GM21515 (cell line): ENCODE results near the gene RUSF1.
"Not testable (repeated sequence)": the region's sequence is repeated elsewhere in the genome, so short reads cannot be mapped to it uniquely, and the experiment has no call there.

Experiments used
- ATAC-seq: cut with Tn5 transposase; IDR thresholded peaks from one replicate; pipeline ENCODE4 v1.9.1; 2021; ENCODE audit not compliant: unreplicated experiment

Gene RUSF1

GRCh38 chr16:31517800-31518402 lies 9.7 kb upstream of the RUSF1 start:
- no peak for ATAC-seq

DNA sequence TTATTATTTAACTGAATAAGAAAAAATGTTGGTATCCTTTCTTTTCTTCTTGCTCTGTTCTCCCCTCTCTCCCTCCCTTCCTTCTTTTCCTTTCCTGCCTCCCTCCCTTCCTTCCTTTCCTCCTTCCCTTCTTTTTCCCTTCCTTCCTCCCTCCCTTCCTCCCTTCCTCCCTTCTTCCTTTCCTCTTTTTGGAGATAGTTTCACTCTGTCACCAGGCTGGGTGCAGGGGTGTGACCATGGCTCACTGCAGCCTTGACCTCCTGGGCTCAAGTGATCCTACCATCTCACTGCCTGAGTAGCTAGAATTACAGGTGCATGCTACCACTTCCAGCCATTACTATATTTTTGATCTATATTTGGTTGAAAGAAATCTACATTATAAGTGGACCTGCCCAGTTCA lies 5.7 kb upstream of the RUSF1 start:
- ATAC-seq: no peak

DNA sequence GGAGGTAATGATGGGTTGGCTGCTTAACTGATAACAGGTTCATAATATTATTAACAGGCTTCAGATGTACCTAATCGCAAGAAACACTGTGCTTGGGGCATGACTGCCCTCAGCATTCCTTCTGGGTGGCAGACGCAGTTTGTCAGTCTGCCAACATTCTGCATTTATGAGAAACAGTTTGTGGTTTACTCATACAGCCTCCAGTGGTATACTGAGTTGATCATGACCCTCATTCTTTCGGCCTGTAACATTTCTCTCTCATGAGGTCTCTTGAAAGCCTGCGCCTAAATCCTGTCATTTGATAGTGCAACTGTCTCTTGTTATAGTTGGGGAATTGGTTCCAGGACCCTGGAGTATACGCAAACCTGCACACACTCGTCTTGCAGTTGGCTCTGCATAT lies 4.9 kb upstream of the RUSF1 start:
- ATAC-seq: no peak

- ATAC-seq: no peak
These were observed 560 bp upstream of the RUSF1 start for GRCh38 chr16:31508706-31509195.

GRCh38 chr16:31507617-31507928 lies 618 bp downstream of the RUSF1 start:
- no peak for ATAC-seq

- ATAC-seq: no peak
These were observed 2.7 kb downstream of the RUSF1 start for GRCh38 chr16:31505483-31505882.

DNA sequence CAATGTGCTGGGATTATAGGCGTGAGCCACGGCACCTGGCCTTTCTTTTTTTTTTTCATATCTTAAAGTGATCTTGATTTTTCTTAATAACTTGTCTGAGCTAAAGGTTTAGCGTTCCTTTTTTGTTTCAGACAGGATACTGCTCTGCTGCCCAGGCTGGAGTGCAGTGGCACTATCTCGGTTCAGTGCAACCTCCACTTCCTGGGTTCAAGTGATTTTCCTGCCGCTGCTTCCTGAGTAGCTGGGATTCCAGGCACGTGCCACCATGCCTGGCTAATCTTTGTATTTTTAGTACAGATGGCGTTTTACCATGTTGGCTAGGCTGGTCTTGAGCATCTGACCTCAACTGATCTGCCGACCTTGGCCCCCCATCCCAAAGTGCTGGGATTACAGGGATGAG lies 4.0 kb downstream of the RUSF1 start:
- ATAC-seq: no peak

GRCh38 chr16:31503555-31503954 lies 4.6 kb downstream of the RUSF1 start:
- not testable (repeated sequence) for ATAC-seq

DNA sequence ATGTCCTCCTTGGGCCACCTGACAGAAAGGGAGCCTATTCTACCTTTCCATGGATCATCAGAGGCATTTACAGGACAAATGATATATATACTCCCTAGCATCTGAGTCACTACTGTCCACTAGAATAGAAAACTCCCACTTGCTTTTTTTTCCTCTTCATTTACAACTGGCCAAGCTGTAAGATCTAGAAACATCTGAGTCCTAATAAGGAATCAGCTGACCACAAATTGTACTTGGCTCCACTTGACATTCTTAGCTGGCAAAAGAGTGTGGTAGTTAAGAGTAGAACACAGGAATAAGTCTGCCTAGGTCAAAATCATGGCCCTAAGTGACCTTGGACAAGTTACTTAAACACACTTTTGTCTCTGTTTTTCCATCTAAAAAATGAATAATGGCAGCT lies 5.2 kb downstream of the RUSF1 start:
- ATAC-seq: no peak

DNA sequence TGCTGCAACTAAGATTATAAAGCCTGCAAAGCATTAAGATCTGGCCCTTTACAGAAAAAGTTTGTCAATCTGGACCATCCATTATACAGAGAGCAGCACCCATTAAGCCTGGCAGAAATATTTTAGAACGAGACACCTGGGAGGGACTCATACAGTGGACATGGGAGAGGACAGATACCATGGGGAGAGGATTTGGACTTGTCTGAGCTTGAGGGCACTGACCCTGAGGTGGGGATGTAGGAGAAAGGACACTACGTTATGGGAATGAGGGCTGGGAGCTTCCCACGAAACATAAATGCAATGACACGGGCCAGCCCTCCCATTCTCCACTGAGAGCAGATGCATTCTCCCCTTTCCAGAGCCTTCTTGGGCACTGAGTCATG lies 6.2 kb downstream of the RUSF1 start:
- ATAC-seq: no peak

DNA sequence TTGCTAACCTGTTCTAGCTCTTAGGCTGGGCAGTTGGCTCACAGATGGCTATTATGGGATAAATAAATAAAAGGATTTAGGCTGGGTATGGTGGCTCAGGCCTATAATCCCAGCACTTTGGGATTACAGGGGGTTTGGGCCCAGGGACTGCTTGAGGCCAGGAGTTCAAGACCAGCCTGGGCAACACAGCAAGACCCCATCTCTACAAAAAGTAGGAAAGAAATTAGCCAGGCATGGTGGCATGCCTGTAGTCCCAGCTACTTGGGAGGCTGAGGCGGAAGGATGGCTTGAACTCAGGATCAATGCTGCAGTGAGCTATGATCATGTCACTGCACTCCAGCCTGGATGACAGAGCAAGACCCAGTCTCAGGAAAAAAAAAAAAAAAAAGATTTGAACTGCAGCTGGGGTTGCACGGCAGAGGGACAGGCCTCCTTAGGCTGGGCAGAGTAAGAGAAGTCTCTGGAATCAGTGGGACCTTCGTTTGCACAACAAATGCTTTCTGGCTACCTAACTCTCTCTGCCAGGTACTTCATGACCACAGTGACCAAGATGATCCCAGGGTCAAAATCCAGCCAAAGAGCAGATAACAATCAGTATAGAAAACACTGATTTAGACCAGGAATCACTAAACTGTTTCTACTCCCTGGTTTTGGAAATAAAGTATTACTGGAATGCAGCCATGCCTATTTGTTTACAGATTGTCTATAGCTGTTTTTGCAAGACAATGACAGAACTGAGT lies 6.8 kb downstream of the RUSF1 start:
- ATAC-seq: no peak

DNA sequence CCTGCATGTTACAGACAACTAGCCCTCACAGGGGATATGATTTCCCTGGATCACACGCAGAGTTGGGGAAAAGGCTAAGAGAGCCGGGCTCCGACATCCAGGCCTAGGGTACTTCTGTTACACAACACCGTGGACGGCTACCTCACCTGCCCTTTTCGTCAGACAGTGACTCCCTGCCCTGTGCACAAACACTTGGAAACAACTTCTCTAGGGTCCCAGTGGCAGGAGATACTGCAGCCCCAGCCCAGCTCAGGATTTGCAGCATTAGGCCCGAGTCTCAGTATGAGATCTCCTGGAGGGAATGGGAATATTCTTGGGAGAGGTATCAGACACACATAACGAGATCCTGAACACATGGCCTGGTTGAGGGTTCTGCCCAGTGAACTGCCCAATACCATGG lies 8.3 kb downstream of the RUSF1 start:
- ATAC-seq: no peak

DNA sequence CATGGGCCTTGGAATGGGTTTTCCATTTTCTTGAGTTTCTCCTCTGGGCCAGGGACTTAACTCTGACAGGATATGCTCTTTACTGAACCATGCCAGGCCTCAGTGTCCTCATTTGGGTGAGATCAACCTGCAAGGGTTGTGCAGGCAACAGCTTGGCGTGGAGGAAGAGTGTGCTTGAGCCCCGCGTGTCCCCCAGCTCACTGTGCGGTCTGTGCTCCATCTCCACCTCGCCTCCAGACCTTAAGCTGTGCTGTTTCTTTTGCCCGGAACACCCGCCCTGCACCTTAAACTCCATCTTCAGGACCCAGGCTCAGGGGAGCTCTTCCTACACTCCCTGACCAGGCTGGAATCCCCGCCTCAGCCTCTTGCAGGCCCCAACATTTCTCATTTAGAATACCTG lies 9.7 kb downstream of the RUSF1 start:
- ATAC-seq: no peak

- ATAC-seq: no peak
These were observed 11.5 kb downstream of the RUSF1 start for GRCh38 chr16:31496670-31497069.

GRCh38 chr16:31493506-31494125 lies 14.6 kb downstream of the RUSF1 start:
- no peak for ATAC-seq

DNA sequence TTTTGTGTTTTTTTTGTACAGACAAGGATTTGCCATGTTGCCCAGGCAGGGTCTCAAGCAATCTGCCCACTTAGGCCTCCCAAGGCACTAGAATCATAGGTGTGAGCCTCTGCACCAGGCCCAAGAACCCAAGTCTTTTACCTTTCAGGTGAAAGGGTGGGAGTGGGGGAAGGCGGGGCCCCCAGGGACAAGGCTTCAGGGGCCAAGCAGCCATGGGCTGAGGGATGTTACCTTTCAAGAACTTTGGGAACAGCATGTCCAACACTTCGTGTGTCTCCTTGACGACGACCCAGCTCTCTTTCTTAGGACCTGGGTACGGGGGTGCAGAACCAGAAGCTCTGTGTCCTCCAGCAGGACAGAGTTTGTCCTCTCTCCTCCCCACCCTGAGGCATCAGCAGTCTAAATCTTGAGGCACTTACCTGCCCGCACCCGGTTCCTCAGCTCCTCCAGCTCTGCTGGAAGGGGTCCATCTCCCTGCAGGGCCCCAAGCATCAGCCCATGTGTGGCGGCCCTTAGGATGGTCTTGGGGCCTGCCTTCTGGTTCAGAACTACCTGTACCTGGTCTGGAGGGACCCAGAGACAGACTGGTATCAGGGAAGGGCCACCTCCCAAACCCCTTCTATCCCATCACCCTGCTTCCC lies 16.3 kb downstream of the RUSF1 start:
- ATAC-seq: no peak

DNA sequence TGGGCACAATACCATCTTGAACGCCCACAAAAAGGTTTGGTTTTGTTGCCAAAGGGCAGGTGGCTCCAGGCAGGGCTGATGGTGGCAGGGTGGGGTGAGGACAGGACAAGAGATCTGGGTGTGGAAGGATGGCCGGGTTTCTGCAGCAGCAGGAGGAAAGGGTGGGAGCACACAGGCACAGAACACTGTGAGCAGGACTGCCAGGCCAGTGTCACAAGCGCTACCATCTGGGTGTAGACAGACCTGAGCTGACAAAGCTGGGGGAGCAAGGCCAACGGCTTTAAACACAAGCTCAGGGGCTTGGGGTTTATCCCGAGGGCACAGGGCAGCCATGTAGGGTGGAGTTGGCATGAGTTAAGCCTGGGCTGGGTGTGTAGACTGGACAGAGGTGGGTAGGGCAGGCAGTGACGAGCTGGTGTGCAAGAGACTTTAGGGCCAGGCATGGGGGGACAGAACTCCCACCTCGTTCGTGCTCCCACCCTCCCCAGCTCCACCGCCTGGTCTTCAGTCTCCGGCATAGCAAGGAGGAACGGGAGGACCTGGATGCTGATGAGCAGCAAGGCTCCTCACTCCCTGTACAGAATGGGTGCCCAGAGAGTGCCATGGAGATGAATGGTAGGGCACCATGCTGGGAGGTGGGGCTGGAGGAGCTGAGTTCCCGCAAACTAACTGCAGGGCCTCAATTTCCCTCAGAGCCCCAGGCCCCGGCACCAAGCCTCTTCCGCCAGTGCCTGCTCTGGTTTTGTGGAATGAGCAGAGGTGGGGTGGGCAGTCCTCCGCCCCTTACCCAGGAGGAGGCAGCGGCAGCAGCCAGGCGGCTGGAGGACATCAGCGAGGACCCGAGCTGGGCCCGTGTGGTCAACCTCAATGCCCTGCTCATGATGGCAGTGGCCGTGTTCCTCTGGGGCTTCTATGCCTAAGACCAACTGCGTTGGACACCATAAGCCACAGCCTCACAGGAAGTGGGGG lies 18.3 kb downstream of the RUSF1 start:
- ATAC-seq: no peak

GRCh38 chr16:31489298-31489564 lies 19.0 kb downstream of the RUSF1 start:
- no peak for ATAC-seq

- ATAC-seq: no peak
These were observed 19.5 kb downstream of the RUSF1 start for GRCh38 chr16:31488468-31489297.

DNA sequence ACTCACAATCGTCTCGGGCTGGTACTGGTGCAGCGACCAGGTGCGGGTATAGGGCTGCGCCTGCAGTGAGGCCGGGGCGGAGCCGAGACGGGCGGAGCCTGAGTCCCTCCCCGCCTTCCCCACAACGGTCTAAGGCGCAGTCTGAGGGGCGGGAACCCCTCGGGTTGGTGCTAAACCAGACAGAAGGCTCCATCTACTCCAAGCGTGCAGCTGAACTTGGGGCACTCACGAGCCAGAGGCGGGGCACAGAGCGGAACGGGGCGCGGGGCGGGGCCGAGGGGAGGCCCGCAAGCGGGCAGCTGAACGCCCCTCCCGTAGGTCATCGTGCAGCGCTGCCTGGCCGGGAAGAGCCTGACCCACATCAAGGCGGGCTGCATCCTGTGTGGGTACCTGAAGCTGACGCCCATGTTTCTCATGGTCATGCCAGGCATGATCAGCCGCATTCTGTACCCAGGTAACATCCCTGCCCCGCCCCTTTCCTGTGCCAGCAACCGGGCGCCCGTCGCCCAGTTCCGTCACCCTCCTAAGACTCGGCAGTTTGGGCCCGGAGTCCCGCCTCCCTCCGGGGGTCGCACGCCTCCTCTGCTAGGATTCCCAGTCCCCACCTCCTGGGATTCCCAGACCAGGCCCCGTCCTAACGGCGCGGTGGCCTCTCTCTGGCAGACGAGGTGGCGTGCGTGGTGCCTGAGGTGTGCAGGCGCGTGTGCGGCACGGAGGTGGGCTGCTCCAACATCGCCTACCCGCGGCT lies 20.3 kb downstream of the RUSF1 start:
- ATAC-seq: peak; percentile 57
